ENCODE results near the gene C9orf43.
"Not testable (repeated sequence)": the region's sequence is repeated elsewhere in the genome, so short reads cannot be mapped to it uniquely, and the experiment has no call there.

Gene C9orf43

DNA sequence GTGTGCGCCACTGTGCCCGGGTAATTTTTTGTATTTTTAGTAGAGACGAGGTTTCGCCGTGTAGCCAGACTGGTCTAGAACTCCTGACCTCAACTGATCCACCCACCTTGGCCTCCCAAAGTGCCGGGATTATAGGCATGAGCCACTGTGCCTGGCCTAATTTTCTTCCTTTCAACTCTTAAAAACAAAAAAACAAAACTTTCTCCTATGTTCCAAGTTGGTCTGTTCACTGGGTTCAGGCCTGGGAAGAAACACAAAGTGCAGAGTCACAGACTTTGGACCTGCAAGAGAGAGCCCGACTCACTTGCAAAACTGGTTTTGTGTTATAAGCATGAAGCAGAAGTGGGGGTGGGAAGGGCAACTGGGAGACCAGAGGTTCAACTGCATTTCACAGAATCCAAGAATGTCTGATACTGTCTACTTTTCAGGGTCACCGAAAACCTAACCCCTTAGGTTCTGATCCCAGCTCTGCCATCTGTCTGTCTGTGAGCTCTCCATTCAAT is 28.6 kb upstream of the C9orf43 start:
- DNase-seq (ENCODE audit: low read depth) = no peak

DNA sequence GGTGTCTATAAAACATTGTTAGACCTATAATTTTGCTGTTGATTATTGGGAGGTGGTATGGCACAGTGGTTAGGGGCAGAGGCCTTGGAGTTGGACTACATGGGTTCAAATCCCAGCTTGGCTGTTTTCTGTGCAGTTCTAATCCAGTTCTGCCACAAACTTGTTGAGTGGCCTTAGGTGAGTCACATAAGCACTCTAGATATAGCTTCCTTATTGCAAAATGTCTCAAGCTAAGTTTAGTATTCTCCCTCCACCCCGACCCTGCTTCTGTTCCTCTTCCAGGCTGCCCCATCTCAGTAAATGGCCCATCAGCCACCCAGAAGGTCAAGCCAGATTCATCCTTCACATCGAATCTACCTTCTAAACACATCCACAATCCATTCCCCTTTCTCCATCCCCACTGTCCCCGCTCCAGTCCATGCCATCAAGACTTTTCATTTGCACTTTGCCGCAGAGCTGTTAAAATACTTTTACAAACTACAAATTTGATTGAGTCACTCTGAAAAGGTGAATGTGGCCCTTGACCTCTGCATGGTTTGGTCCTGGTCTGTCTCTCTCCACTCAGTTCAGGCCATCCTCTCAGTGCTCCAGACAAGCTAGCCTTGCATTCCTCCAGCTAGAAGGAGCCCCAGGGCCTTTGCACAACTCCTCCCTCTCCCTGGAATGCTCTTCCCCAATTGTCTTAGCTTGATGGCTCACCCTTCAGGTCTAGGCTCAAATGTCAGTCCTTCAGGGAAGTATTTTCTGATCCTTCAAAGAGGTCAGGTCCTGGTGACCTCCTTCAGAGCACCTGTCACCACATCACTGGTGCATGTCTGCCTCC is 23.8 kb upstream of the C9orf43 start:
- DNase-seq (ENCODE audit: low read depth) = no peak

DNA sequence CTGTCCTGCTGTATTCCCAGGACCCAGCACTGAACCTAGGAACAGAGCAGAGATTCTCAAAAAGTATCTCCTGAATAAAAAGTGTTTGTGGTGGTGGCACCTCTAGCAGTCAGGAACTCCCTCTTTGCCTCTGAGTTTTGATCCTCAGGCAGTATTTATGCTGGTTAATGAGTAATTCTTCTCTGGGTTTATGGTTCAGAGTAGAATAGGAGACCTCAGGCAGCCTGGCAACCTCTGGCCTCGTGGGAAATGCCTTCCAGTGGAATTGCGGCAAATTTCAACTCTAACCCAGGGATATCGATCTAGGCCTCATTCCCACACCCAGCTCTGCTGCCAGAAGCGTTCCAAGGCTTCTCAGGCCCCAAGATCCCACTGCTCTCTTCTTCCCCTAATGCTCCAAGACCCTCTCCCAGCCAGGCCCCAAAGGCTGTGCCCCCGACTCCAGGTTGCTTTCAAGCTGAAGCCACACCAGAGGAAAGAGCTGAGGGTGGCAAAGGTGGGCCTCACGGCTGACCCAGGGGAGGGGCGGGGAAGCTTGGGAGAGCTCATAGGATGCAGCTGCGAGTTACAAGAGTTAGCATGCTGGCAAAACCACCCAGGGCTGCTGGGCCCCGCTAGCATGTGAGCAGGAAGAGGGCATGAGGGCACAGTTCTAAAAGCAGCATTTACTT is 22.9 kb upstream of the C9orf43 start:
- DNase-seq (ENCODE audit: low read depth) = no peak

DNA sequence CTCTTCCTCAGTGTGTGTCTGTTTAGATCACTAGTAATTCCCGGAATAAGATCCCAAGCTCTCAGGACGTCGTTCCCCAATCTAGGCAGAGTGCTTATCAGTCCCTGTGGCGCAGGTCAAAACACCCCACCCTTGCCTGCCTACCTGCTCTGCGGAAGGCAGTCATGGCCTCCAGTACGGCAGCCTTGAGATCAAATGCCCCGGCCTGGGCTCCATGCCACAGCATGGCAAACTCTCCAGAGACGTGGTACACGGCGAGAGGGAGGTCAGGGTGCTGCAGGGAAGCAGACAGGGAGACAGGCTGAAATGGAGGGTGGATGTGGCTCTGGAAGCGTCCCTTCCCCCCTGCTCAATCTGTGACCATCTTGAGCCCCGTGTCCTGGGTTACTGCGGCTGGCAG is 21.7 kb upstream of the C9orf43 start:
- no peak for DNase-seq (ENCODE audit: low read depth)

DNA sequence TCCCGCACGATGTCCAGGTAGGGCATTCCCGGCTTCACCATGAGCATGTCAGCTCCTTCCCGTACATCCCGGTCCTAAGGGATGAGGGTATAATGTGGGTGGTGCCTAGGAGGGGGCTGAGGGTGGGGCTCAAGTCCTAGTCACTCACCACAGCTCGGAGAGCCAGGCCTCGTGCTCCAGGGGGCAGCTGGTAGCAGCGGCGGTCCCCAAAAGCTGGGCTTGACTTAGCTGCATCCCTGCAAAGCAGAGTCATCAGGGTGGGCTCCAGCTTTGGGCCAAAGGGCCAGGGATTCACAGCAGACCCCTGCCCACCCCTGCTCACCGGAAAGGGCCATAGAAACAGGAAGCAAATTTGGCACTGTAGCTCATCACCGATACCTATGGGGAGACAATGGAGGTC is 21.1 kb upstream of the C9orf43 start:
- no peak for DNase-seq (ENCODE audit: low read depth)

DNA sequence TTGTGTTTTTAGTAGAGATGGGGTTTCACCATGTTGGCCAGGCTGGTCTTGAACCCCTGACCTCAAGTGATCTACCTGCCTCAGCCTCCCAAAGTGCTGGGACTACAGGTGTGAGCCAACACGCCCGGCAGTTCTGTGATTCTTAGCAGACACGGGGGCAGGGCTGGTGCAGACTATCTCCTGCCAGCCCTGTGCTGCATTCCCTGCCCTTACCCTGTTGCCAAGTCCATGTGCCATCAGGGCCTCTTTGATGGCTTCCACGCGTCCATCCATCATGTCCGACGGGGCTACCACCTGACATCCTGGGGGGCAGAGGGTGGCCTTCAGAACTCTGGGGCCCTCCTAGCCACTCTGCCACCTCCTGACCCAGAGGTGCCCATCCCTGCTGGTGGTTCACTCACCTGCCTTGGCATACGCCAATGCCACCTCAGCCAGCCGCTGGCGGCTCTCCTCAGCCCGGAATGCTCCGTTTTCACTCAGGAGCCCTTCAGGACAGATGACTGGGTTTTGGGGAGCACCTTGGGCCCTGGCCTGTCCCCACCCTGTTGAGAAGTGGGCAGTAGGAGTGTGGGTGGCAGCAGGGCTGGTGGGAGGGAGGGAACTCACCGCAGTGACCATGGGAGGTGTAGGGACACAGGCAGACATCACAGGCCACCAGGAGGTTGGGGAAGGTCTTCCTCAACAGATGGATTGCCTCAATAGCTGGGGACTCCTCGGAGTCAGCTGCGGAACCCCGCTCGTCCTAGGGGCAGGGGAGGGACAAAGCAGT is 20.2 kb upstream of the C9orf43 start:
- no peak for DNase-seq (ENCODE audit: low read depth)

DNA sequence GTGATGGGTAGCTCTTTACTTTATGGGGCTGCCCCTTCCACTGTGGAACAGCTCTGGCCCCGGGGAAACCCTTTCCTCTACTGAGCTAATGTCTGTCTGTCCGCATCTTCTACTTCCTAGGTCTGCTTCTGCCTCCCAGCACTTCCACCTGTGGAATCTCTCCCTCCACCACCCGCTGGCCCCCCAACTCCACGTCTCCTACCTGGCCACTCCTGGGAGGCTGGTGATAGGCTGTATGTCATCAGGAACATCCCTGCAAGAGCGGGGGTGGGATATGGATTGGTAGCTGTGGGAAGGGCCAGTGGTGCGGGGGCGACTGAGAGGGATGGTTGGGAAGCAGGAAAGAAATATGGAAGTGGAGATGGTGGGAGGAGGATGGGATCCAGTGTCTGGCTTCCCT is 18.6 kb upstream of the C9orf43 start:
- no peak for DNase-seq (ENCODE audit: low read depth)

DNA sequence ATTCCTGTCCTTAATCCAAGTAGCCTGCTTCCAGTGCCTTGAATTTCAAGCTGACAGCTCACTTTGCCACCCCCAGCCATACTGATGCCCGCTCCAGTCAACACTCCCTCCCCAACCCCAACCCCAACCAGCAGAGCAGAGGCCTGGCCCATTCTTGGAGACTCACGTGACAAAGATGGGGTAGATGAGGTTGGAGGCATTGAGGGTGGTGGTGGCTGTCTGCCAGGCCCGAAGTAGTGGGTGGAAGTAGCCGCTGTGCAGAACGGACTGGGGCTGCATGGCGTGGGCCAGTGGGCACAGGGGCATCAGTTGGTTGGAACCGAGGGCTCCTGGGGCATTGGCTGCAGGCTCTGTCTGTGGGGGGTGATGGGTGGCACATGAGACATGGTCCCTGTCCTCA is 17.3 kb upstream of the C9orf43 start:
- no peak for DNase-seq (ENCODE audit: low read depth)

DNA sequence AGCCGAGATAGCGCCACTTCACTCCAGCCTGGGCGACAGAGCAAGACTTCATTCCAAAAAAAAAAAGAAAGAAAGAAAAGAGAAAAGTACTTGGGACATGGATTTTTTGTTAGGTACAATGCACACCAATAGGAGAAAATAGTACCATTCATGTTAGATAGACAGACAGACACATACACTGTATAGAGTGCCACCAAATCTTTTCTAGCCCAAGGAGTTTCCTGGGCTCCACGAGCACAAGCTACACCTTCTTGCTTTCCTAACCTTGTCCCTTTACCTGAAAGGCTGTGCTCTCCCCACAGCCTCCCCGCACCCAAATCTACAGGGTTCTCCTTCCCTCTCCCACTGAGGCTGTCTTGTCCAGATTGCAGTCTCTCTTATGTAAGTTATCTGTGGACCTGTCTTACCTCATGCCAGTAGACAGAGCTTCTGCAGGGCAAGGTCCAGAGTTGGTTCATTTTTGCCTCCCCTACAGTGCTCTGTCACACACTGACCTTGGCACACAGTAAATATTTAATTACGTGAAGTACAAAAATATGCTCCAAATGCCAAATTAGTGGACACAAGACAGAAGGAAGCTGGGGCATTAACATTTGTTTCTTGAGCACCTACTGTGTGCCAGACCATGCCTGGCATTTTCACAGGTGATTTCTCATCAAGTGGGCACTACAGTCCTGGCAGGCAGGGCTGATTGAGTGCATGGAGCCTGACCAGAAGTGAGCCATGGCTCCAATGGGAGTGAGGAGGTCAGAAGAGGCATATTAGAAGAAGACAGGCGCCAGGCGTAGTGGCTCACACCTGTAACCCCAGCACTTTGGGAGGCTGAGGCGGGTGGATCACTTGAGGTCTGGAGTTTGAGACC is 15.3 kb upstream of the C9orf43 start:
- no peak for DNase-seq (ENCODE audit: low read depth)

DNA sequence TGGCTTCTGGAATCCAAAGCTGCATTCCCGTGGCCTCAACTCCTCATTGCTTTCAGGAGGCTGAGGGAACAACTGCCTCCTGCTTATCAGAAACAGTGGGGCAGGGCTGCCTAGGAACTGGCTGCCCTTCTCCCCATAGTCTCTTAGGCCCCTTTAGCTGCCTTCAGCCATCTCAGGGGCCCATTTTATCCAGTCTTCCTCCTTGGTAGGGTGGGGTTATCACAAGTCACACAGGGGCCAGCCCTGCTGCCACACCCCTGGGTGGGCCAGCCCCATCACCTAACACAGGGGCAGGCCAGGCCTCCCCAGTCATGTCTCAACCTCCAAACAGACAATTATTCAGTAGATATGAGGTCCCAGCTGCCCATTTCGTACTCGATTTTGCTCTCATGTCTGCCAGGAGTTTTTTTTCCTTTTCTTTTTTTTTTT is 13.3 kb upstream of the C9orf43 start:
- DNase-seq (ENCODE audit: low read depth) = no peak

DNA sequence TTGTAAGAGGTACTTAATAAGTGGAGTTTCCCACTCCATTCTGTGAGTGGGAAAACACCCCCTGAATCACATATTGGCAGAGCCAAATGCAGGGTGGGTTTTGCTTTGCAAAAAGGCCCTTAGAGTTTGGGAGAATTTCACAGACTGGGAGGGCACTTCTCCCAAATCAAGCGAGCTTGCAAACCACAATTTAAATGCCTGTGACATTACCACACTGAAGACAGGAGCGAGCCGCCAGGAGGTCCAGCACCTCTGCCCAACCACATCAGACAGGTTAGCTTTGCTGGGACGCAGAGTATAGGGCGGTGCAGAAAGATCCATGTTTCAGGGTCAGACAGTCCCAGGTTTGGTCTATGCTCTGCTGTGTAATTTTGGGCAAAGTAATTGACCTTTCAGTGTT is 11.8 kb upstream of the C9orf43 start:
- DNase-seq (ENCODE audit: low read depth) = no peak

DNA sequence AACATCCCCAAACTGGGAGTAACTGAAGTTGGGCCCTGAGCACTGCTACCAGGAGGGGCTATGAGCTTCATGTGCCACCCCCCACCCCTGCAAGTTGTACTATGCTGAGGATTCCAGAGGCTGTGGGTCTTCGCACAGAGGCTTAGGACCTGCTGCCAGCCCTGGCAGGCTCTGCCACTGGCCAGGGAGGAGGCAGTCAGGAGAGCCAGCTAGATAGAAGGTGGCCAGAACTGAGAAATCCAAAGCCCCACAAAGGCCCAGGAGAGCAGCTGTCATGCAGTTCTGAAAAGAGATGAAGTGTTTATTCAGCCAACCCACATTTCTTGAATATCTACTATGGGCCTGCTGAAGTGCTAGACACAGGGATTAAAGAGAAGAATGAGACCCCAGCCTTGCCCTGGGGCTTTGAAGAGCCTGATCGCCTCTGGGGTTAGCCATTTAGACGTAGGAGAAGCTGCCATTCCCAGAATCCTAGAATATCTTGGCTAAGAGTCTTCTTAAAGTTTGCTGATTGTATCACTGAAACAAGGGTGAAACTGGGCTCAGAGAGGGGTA is 10.8 kb upstream of the C9orf43 start:
- DNase-seq (ENCODE audit: low read depth) = no peak

DNA sequence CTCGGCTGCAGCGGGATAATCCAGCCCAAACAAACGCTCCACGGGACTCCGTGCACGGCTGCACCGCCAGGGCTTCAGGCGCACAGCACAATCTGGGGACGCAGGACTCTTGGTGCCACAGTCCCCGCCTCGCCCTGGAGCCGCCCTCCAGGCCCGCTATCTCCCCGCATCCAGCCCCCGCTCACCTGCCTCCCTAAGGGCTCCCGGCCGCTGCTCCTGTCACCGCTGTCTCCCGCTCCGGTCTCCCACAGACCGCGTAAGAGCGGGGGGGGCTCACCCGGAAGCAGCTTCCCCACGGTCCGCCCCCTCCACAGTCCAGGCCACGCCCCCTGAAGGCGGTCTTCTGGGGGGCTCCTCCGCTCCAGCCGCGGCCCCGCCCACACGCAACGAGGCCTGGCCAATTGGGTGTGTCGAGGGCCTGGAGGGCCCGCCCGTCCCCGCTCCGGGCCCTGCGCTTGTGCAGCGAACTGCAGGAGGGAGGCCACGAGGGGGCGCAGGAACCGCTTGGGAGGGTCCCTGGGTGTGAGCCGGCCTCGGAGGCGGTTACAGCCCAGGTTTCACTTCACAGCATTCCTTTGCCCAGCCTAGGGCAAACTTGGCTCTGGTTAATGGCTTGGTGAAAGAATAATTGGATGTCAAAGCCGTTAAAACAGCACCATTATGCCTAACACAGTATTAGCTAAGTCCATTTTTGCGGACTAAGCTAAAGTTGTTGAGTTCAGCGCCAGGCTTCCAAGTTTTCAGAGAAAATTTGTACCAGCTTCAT is 9.3 kb upstream of the C9orf43 start, which contains the start of gene ALAD:
TSS of gene ALAD (minus strand) at position 258 of the 766 bp plus-strand sequence. CDS start 7,725 bp downstream, outside the sequence.
- DNase-seq (ENCODE audit: low read depth) = peak; percentile 98

DNA sequence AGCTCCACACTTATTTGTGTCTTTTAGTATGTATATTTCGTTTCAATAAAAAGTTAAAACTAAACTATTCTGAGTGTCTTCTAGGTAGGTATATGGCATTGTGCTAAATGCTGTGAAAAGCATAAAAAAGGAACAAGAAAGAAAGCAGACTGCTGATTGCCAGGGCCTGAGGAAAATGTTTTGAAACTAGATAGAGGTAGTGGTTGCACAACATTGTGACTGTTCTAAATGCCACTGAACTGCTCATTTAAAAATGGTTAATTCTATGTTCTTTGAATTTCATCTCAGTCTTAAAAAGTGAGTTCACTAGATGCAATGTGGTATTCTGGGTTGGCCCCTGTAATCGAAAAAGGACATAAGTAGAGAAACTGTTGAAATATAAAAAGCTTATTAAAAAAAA is 6.9 kb upstream of the C9orf43 start:
- DNase-seq (ENCODE audit: low read depth) = peak; percentile 13

DNA sequence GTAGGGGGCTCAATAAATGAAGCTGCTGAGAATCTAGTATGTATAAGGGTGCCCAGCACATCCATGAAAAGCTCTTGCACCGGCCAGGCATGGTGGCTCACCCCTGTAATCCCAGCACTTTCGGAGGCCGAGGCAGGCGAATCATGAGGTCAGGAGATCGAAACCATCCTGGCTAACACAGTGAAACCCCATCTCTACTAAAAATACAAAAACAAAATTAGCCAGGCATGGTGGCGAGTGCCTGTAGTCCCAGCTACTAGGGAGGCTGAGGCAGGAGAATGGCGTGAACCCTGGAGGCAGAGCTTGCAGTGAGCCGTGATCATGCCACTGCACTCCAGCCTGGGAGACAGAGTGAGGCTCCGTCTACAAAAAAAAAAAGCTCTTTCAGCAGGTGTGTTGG is 4.2 kb upstream of the C9orf43 start:
- DNase-seq (ENCODE audit: low read depth) = not testable (repeated sequence)

DNA sequence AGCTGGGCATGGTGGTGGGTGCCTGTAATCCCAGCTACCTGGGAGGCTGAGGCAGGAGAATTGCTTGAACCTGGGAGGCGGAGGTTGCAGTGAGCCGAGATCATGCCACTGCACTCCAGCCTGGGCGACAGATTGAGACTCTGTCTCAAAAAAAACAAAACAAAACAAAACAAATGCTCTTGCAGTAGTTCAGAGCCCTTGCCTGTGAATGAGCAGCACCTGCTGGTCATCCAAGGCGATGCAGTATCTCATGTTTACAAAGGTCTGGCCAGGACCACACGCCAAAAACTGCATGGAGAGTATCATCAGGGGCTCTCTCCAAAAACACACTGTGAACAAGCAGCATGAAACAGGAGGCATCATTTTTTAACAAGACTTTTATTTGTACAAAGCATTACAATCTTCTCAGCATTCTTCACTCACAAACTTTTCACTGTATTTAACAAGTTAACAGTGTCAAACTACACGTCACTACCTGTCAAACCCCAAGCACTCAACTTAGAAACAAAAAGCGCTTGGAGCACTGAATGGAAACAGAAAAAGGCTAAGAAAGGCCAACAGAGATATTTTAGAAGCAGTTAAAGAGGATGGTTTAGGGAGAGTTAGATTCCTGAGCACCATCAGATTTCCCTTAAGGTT is 3.6 kb upstream of the C9orf43 start:
- peak; percentile 73 for DNase-seq (ENCODE audit: low read depth)

DNA sequence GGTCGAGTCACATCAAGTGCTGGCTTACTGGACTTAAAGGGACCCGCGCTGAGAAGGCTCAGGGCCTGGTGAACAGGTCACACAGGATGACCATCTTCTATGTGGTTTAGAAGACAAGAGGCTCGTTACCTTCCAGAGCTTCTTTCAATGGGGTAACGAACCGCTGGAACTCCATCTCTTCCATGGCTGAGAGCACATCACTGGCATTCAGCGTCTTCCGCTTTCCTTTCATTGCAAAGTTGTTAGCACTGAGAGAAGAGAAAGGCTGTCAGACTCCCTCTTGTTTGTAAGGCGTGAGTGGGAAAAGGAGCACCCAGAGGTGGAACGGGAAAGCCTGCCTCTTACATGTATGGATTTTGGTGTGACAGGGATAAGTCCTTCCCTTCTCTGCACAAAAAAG is 1.1 kb upstream of the C9orf43 start:
- DNase-seq (ENCODE audit: low read depth) = no peak

DNA sequence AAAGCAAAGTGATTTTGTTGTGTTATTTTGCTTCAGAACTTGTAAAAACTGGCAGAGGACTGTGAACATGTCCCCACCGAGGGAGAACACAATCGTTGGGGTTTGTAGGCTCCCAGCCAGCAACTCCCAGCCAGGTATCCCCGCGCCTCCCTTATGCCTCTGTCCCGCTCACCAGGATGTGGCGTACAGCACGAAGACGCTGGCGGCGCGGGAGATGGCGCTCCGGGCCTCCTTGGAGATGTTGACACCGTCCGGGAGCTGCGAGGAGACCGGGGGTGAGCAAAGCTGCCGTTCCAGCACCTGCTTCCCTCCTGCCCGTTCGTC is 702 bp upstream of the C9orf43 start:
- no peak for DNase-seq (ENCODE audit: low read depth)

DNA sequence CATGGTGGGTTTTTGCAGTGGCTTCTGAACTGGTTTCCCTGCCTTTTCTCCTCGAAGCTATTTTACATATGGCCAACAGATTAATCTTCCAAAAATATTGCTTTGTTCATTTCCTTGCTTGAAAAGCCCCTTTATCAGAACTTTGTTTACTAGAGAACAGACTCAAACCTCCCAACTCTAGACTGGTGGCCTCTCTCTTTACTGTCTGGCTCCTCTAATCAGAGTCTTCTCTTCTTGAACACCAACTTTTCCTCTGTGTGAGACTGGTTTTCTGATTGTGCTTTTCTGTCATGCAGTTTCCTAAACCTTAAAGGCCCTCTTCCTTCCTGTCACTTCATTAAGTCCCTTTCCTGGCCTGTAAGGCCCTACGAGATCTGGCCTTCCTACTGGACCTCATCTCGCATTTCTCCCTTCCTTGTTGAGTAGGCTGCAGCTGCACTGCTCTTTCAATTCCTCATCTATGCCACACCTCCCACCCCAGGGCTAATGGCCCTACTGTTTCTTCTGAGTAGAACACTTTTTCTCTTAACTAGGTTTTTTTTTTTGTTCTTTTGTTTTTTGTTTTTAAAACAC is 5.7 kb downstream of the C9orf43 start:
- no peak for DNase-seq (ENCODE audit: low read depth)

DNA sequence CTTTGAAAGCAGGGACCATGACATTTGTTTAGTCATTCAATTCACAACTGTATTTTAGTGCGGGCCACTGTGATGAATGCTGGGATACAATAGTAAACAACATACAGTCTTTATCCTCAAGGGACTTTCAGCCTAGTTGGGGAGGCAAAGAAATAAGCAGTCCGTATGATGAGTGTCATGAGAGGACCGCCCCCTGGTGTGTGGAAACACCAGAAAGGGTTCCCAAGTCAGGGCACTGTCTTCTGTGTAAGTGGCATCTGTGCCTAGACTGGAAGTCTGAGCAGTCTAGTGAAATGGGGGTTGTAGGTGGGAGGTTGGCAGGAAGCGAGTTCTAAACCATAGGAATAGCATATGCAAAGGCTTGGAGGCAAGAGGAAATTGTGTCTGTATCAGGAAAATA is 6.8 kb downstream of the C9orf43 start:
- no peak for DNase-seq (ENCODE audit: low read depth)
